Neural cell (in vitro differentiated cells): ENCODE data around the gene ANKRD63.

Experiments used
- CTCF ChIP-seq: fragments of 450-650 bp; IDR thresholded peaks from 2 replicates; pipeline ENCODE4 v1.5.1; 2014; ENCODE audit warnings: antibody characterized with exemption, mild to moderate bottlenecking, moderate library complexity; ENCODE audit not compliant: poor library complexity, severe bottlenecking
- EZH2 ChIP-seq: fragments of 200-600, 300-800 bp; shearing (Covaris generic), sonication (generic); IDR thresholded peaks from 2 replicates; pipeline ENCODE4 v1.6.1; 2014; ENCODE audit warnings: antibody characterized with exemption, low read length, borderline replicate concordance, mild to moderate bottlenecking; ENCODE audit not compliant: insufficient read depth, poor library complexity, severe bottlenecking
- POLR2AphosphoS5 ChIP-seq: IDR thresholded peaks from 2 replicates; pipeline ENCODE4 v1.6.1; 2012
- TAF1 ChIP-seq: IDR thresholded peaks from 2 replicates; pipeline ENCODE4 v1.6.1; 2012; ENCODE audit warnings: low read depth

GRCh38 chr15:40271685-40272484 is 11.0 kb downstream of the ANKRD63 start:
- TF ChIP-seq CTCF, result no peak
- no peak for TF ChIP-seq EZH2
- TF ChIP-seq POLR2AphosphoS5, result no peak
- TF ChIP-seq TAF1, result no peak
